ENCODE results near the gene RBM4. TPM values are rescaled to one million over a fixed set of nuclear protein-coding genes. Genes with fewer than 3 reads are reported as not detected.
"Not testable (repeated sequence)": the region's sequence is repeated elsewhere in the genome, so short reads cannot be mapped to it uniquely, and the experiment has no call there.

The RBM4 gene
- total and polyA plus RNA-seq, 2 of the 13 experiments (the other 11 are each of a cell fraction or from before 2014, with no cell fraction given): 126 to 136 TPM

GRCh38 chr11:66589315-66589714 is 49.2 kb upstream of the RBM4 start:
- in situ Hi-C loops (cut with HindIII; ENCODE audit: extremely low pct_ligation_motif_present, low pct_unique_long_range_greater_than_20kb); DNase-seq (ENCODE audit: low spot score); H3K4me2 ChIP-seq (ENCODE audit: low read depth, low read length); intact Hi-C loops (cut with micrococcal nuclease; ENCODE audit: unreplicated experiment); H3K4me3 ChIP-seq (replicated peaks in 1 of 3; ENCODE audit: insufficient read depth in 1 of 3, low read depth in 2 of 3, low read length in 3 of 3); BruUV-seq (replicated peaks); H3K27me3 ChIP-seq (ENCODE audit: control insufficient read depth in 1 of 2, insufficient read depth in 2 of 2, low read length in 2 of 2); H3K36me3 ChIP-seq (replicated peaks in 1 of 2; ENCODE audit: control insufficient read depth in 1 of 2, insufficient read depth in 2 of 2, low read length in 2 of 2); CTCF ChIA-PET (ENCODE audit: low intra/inter-chr PET ratio, low total read pairs); ATAC-seq; FAIRE-seq; H3K9ac ChIP-seq (ENCODE audit: insufficient read depth, low read depth, low read length); H4K20me1 ChIP-seq (ENCODE audit: insufficient read depth, low read length); H3K9me3 ChIP-seq (ENCODE audit: low read length); H2AFZ ChIP-seq (ENCODE audit: low read length): not testable (repeated sequence)
- POLR2A ChIA-PET: interaction anchor here (3.2 to 5.1 kb wide), 3 partner anchors 27 to 89 kb away, joined by 35 to 72 read pairs (median 37); partner anchors contain the start of genes RBM14, RBM4 and RBM4B
- peaks cover 12% of the 10 kb centered on the region for H3K79me2 ChIP-seq (ENCODE audit: insufficient read depth, low read length)
- TF ChIP-seq ZNF121 (CRISPR knock-in tag; IDR thresholded peaks at IDR 0.05) (peak; percentile 77), ZNF770 (CRISPR knock-in tag; IDR thresholded peaks at IDR 0.05) (peak; percentile 66; the same call in 1 of the 2 replicates)
- H3K4me1 ChIP-seq (ENCODE audit: insufficient read depth, low read length): peaks cover 58% of the 10 kb centered on the region
- H3K27ac ChIP-seq (ENCODE audit: extremely low read length, insufficient read depth, low read length): peak overlapping the region; percentile 78
- WGBS (ENCODE audit: low lambda C conversion rate): 61% methylated on average over 2 of the region's 2 CpGs

GRCh38 chr11:66589996-66590675 is 48.4 kb upstream of the RBM4 start:
- in situ Hi-C loops (cut with HindIII; ENCODE audit: extremely low pct_ligation_motif_present, low pct_unique_long_range_greater_than_20kb): no loop called here
- POLR2A ChIA-PET: interaction anchor here (2.7 to 5.1 kb wide), 5 partner anchors 17 to 88 kb away, joined by 9 to 72 read pairs (median 35); partner anchors contain the start of genes RBM14, RBM4 and RBM4B
- TF ChIP-seq GATAD2A (CRISPR knock-in tag; IDR thresholded peaks at IDR 0.05) (0 out of 2 replicates have a peak, but pooled peaks have one; percentile 16), ZNF652 (CRISPR knock-in tag; IDR thresholded peaks at IDR 0.05; ENCODE audit: borderline replicate concordance, low read depth) (0 out of 2 replicates have a peak, but pooled peaks have one; percentile 15), ZNF280D (CRISPR knock-in tag; IDR thresholded peaks at IDR 0.05) (no peak), ARID5B (CRISPR knock-in tag; IDR thresholded peaks at IDR 0.05) (peak; percentile 47; the same call in 1 of the 2 replicates)

More at GRCh38 chr11:66589996-66590675, 48.4 kb upstream of the RBM4 start:
- Histone ChIP-seq H3K4me1 (ENCODE audit: insufficient read depth, low read length) (peaks cover 67% of the 10 kb centered on the region), H4K20me1 (ENCODE audit: insufficient read depth, low read length) (no peaks in the 10 kb centered on the region), H3K79me2 (ENCODE audit: insufficient read depth, low read length) (peaks cover 12% of the 10 kb centered on the region), H3K4me3 (replicated peaks in 1 of 3; ENCODE audit: insufficient read depth in 1 of 3, low read depth in 2 of 3, low read length in 3 of 3) (no peak overlapping the region), H3K27ac (ENCODE audit: extremely low read length, insufficient read depth, low read length) (peak overlapping the region; percentile 78), H3K4me2 (ENCODE audit: low read depth, low read length) (peak overlapping the region; percentile 100), H2AFZ (ENCODE audit: low read length) (no peak overlapping the region), H3K36me3 (replicated peaks in 1 of 2; ENCODE audit: control insufficient read depth in 1 of 2, insufficient read depth in 2 of 2, low read length in 2 of 2) (no peaks in the 10 kb centered on the region), H3K27me3 (ENCODE audit: control insufficient read depth in 1 of 2, insufficient read depth in 2 of 2, low read length in 2 of 2) (no peaks in the 10 kb centered on the region; a peak in 1 of 5 replicates), H3K9me3 (ENCODE audit: low read length) (no peaks in the 10 kb centered on the region), H3K9ac (ENCODE audit: insufficient read depth, low read depth, low read length) (no peak overlapping the region)
- CTCF ChIA-PET (ENCODE audit: low intra/inter-chr PET ratio, low total read pairs): no interaction called here
- ATAC-seq (no peak), FAIRE-seq (no peak), DNase-seq (ENCODE audit: low spot score) (peak; percentile 79)
- intact Hi-C loops (cut with micrococcal nuclease; ENCODE audit: unreplicated experiment): loop anchor here (5.0 kb wide), 1 partner anchor 87 kb away; the partner anchor contains the start of gene RBM4B
- BruUV-seq (replicated peaks): no TSS peak
- WGBS (ENCODE audit: low lambda C conversion rate): 77% methylated on average over 3 of the region's 7 CpGs

Measured in HepG2 (cell line).